WI38 (cell line): ENCODE measurements around the gene HIPK2.

Source experiments
- H3K4me3 ChIP-seq: 2 replicates; pipeline ENCODE4 v1.5.1; 2011; ENCODE audit warnings: low read depth, mild to moderate bottlenecking, control low read depth, low read length
- TF ChIP-seq, protein P1 (sequence below): IDR thresholded peaks from 2 replicates; pipeline ENCODE4 v1.5.1; 2012; ENCODE audit warnings: low read depth, mild to moderate bottlenecking, control low read depth, low read length

Gene HIPK2

DNA sequence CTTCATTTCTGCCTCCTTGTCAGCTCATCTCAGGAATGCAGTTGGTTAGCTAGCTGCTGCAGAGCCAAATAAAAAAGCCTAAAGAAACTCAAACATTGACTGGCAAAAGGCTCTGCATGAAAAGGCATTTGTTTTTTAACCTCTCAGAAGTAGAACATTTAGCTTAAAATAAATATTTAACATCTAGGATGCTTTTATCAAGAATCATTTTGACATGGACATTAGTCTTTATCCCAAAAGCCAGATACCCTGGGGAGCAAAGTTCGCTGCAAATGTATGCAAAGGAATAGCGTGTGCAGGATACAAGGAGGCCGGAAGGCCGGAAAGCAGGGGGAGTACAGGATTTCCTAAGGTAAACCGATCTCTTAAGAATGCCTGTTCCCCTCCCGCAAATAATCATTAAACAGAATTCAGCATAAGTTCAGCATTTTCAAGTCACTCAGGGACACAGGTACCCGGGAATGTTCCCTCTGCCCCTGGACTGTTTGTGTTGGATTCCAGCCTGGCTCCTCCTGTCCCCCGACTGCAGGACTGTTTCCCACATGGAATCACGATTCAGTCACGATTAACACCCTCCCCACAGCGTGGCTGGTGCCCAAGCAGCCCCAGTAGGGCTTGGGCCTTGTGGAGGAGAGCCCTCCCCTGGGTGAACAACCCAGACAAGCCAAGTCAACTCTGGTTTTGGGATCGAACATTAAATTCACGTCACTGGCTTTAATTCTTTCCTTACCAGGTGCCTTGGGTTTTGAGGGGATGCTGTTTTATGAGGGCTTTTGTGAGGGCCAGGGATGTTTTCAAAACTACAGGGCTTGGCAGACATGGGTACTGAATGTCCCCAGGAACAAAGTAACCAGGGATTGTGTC lies 97.8 kb downstream of the HIPK2 start:
- TF ChIP-seq, protein P1, sequence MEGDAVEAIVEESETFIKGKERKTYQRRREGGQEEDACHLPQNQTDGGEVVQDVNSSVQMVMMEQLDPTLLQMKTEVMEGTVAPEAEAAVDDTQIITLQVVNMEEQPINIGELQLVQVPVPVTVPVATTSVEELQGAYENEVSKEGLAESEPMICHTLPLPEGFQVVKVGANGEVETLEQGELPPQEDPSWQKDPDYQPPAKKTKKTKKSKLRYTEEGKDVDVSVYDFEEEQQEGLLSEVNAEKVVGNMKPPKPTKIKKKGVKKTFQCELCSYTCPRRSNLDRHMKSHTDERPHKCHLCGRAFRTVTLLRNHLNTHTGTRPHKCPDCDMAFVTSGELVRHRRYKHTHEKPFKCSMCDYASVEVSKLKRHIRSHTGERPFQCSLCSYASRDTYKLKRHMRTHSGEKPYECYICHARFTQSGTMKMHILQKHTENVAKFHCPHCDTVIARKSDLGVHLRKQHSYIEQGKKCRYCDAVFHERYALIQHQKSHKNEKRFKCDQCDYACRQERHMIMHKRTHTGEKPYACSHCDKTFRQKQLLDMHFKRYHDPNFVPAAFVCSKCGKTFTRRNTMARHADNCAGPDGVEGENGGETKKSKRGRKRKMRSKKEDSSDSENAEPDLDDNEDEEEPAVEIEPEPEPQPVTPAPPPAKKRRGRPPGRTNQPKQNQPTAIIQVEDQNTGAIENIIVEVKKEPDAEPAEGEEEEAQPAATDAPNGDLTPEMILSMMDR: no peak
- H3K4me3 ChIP-seq: peak overlapping the region; percentile 8

DNA sequence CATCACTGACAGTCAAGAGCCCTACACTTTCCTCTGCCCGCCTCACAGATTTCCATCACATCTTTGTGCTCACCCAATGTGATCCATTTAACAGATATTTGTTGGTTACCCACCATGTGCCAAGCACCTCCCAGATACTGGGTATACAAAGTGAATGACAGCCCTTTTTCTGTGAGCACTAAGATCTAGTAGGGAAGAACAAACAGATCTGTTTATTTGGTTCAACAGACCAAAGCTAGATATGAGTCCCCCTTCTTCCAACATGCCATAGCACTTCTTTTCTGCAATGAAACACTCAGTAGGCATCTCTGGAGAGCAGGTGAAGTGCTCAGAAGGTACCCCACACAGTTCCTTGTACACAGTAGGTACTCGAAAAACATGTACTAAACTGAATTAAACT lies 101.4 kb downstream of the HIPK2 start:
- TF ChIP-seq, protein P1: no peak
- no peak overlapping the region for H3K4me3 ChIP-seq

DNA sequence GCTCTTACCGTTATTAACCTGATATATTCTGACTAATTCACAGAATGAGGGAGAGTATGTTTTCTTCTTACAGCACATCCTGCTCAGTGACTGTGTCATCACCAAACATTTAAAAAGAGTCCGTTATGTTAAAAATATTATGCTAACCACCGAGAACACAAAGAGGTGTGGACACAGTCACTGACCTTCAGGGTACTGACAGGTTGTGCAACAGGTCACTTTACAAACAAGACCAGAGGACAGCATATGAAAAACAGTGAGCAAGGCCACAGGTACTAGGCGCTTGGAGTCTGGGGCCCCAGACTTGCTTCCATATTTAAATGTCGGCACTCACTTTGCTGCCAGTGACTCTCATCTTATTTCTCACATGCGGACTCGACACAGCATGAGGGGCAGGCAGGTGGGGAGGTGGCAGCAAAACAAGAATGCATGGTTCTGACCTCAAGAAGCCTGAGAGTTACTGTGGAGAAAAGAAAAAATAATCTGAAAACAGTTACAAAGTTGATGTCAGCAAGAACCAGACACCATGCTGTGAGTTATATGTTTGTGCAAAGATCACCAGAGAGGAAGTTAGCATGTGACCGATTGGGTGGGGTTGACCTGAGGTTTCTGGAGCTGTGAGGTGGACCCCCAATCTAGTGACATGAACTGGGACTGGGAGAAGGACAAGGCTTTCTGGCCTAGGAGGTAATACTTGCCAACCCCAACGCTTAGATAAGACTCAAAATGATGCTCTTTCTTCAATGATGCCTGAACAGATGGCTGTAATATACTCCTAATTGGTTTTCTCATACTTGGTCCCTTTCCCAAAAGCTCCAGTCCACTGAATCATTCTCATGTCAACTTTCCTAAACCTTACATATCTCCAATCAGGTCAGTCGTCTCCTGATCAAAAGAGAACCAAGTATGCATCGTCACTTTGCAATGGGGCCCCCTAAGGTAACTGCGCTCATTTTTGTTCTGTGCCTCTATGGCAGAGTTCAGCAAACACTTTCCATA lies 102.4 kb downstream of the HIPK2 start:
- TF ChIP-seq, protein P1: no peak
- H3K4me3 ChIP-seq: no peak overlapping the region

DNA sequence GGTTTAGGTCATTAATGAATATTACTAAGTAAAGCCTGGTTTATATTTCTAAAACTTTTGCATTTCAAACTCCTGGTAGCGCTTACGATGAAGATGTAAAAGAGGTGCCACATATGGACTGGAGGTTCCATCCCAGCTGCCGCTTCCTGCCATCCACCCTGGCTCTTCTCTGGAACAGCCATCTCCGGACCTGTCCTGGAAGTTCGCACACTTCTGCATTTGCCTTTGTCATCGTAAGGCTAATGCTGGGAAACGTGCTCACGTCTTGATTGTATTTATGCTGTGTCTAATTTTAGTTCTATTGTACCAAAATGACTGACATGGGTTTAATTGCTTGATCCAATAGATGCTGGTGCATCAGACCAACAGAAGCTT lies 103.1 kb downstream of the HIPK2 start:
- TF ChIP-seq, protein P1: no peak
- no peak overlapping the region for H3K4me3 ChIP-seq

DNA sequence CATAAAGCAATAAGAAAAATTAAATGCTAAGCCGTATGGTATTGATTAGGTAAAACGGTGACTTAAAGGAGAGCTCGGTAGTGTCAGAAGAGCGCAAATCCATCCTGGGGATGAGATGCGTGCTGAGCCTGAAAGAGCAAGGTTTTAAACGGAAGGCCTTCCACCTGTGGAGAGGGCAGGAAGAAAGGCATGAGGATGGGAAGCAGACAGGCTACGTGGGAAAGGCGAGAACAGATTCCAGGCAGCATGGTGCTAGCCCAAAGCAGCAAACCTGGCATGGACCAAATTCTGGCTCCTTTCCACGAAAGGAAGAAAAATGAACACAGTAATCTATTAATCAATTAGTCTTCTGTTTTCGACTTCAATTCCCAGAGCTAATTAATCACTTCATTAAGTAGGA lies 103.5 kb downstream of the HIPK2 start:
- TF ChIP-seq, protein P1: no peak
- no peak overlapping the region for H3K4me3 ChIP-seq

DNA sequence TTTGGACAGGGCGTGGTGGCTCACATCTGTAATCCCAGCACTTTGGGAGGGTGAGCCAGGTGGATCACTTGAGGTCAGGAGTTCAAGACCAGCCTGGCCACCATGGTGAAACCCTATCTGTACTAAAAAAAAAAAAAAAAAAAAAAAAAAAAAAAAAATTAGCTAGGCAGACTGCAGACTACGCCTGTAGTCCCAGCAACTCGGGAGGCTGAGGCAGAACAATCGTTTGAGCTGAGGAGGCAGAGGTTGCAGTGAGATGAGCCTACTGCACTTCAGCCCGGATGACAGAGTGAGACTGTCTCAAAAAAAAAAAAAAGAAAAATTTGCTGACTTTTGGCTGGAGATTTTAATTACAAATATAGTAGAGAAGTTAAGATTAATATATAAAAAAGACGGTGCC lies 104.0 kb downstream of the HIPK2 start:
- no peak overlapping the region for H3K4me3 ChIP-seq

More for the DNA sequence above, 104.0 kb downstream of the HIPK2 start:
- TF ChIP-seq, protein P1: no peak
